Measurements from ENCODE around the gene NXPH1. TPM values are rescaled to one million over a fixed set of nuclear protein-coding genes. Genes with fewer than 3 reads are reported as not detected.

The NXPH1 gene
- total RNA-seq, 2 donors from 2014 or later = 0.24 TPM; not detected in 1

GRCh38 chr7:8500286-8500685, 66.9 kb downstream of the NXPH1 start:
- WGBS, 2 experiments (ENCODE audit: insufficient coverage in 1 of 2, insufficient read length in 1 of 2) = 79 to 87% methylated on average over 2 of the region's 2 CpGs
- no peaks in the 10 kb centered on the region for H3K36me3 Mint-ChIP-seq (ENCODE audit: low read depth)
- H3K27ac Mint-ChIP-seq = no peak overlapping the region
- no peaks in the 10 kb centered on the region for H3K9me3 ChIP-seq (ENCODE audit: control insufficient read depth, low read length)
- H3K9ac ChIP-seq (ENCODE audit: extremely low read depth, low read length, poor library complexity, severe bottlenecking) = no peak overlapping the region
- H3K27me3 Mint-ChIP-seq (ENCODE audit: insufficient read depth) = no peaks in the 10 kb centered on the region
- no peak overlapping the region for H3K27ac ChIP-seq (ENCODE audit: low read depth, low read length)
- H3K4me3 ChIP-seq (ENCODE audit: low read length) = no peak overlapping the region
- no peak for DNase-seq
- H3K9me3 Mint-ChIP-seq = no peaks in the 10 kb centered on the region
- no peaks in the 10 kb centered on the region for H3K4me1 ChIP-seq (ENCODE audit: control insufficient read depth, insufficient read depth, low read length)
- H3K27me3 ChIP-seq (ENCODE audit: control insufficient read depth, insufficient read depth, low read length, poor library complexity, severe bottlenecking) = no peaks in the 10 kb centered on the region
- H3K4me1 Mint-ChIP-seq = peaks cover 4% of the 10 kb centered on the region
- H3K4me3 Mint-ChIP-seq = no peak overlapping the region
- H3K36me3 ChIP-seq (ENCODE audit: control insufficient read depth, insufficient read depth, low read length) = no peaks in the 10 kb centered on the region
- no peak for TF ChIP-seq CTCF (conservative IDR thresholded peaks at IDR 0.05)

- peak; percentile 22 for TF ChIP-seq CTCF (conservative IDR thresholded peaks at IDR 0.05)
- Histone ChIP-seq H3K4me3 (ENCODE audit: low read length) (no peak overlapping the region), H3K36me3 (ENCODE audit: control insufficient read depth, insufficient read depth, low read length) (no peaks in the 10 kb centered on the region), H3K9ac (ENCODE audit: extremely low read depth, low read length, poor library complexity, severe bottlenecking) (no peak overlapping the region), H3K27me3 (ENCODE audit: control insufficient read depth, insufficient read depth, low read length, poor library complexity, severe bottlenecking) (no peaks in the 10 kb centered on the region), H3K4me1 (ENCODE audit: control insufficient read depth, insufficient read depth, low read length) (no peaks in the 10 kb centered on the region), H3K27ac (ENCODE audit: low read depth, low read length) (no peak overlapping the region), H3K9me3 (ENCODE audit: control insufficient read depth, low read length) (no peaks in the 10 kb centered on the region)
- no peaks in the 10 kb centered on the region for H3K27me3 Mint-ChIP-seq (ENCODE audit: insufficient read depth)
- no peaks in the 10 kb centered on the region for H3K36me3 Mint-ChIP-seq (ENCODE audit: low read depth)
- H3K9me3 Mint-ChIP-seq = no peaks in the 10 kb centered on the region
- no peak overlapping the region for H3K27ac Mint-ChIP-seq
- H3K4me1 Mint-ChIP-seq = peaks cover 13% of the 10 kb centered on the region
- 94 to 100% methylated on average over 1 to 2 of the region's 2 CpGs for WGBS, 2 experiments (ENCODE audit: insufficient coverage in 1 of 2, insufficient read length in 1 of 2)
- H3K4me3 Mint-ChIP-seq = no peak overlapping the region
- DNase-seq = no peak
These were observed 74.2 kb downstream of the NXPH1 start for GRCh38 chr7:8507566-8507965.

DNA sequence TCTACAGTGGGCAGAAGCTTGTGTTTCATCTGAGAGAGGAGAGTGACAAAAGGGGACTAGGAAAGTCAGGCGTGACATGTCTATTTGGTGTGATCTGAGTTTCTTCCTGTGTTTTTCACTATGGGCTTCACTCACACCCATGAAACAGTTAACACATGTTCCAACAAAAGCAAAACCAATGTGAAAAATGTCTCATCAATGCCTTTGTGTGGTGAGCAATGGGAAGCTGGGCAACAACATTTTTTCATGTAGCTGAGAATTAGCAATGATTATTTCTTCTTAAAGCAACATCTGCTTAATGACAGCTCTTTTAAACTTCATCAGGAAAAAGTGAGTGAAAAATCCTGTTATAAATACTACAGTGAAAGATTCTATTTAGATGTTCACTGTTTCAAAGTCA, 76.2 kb downstream of the NXPH1 start:
- H3K4me1 Mint-ChIP-seq = peaks cover 13% of the 10 kb centered on the region
- no peaks in the 10 kb centered on the region for H3K9me3 Mint-ChIP-seq
- no peak for DNase-seq
- no peak overlapping the region for H3K27ac Mint-ChIP-seq
- no peaks in the 10 kb centered on the region for H3K27me3 ChIP-seq (ENCODE audit: control insufficient read depth, insufficient read depth, low read length, poor library complexity, severe bottlenecking)
- no peak overlapping the region for H3K4me3 Mint-ChIP-seq
- 78% methylated on average over 1 of the region's 1 CpG; no CpG with 5 or more reads in 1 of the 2 experiments for WGBS, 2 experiments (ENCODE audit: insufficient coverage in 1 of 2, insufficient read length in 1 of 2)
- no peak overlapping the region for H3K9ac ChIP-seq (ENCODE audit: extremely low read depth, low read length, poor library complexity, severe bottlenecking)
- no peak overlapping the region for H3K27ac ChIP-seq (ENCODE audit: low read depth, low read length)
- no peaks in the 10 kb centered on the region for H3K4me1 ChIP-seq (ENCODE audit: control insufficient read depth, insufficient read depth, low read length)
- H3K4me3 ChIP-seq (ENCODE audit: low read length) = no peak overlapping the region
- no peaks in the 10 kb centered on the region for H3K36me3 ChIP-seq (ENCODE audit: control insufficient read depth, insufficient read depth, low read length)
- no peak for TF ChIP-seq CTCF (conservative IDR thresholded peaks at IDR 0.05)
- no peaks in the 10 kb centered on the region for H3K36me3 Mint-ChIP-seq (ENCODE audit: low read depth)
- H3K9me3 ChIP-seq (ENCODE audit: control insufficient read depth, low read length) = no peaks in the 10 kb centered on the region
- no peaks in the 10 kb centered on the region for H3K27me3 Mint-ChIP-seq (ENCODE audit: insufficient read depth)
